ENCODE results near the gene ZNF385B.

The ZNF385B gene

GRCh38 chr2:179818546-179818945, 42.9 kb downstream of the ZNF385B start:
- no peak for TF ChIP-seq CTCF (IDR thresholded peaks at IDR 0.05; ENCODE audit: extremely low read depth, missing control alignments)
- DNase-seq (ENCODE audit: low spot score), result no peak

- no peak for DNase-seq (ENCODE audit: low spot score)
- no peak for TF ChIP-seq CTCF (IDR thresholded peaks at IDR 0.05; ENCODE audit: extremely low read depth, missing control alignments)
Observed at GRCh38 chr2:179817181-179817841, 44.1 kb downstream of the ZNF385B start.

GRCh38 chr2:179814050-179814449, 47.4 kb downstream of the ZNF385B start:
- no peak for TF ChIP-seq CTCF (IDR thresholded peaks at IDR 0.05; ENCODE audit: extremely low read depth, missing control alignments)
- no peak for DNase-seq (ENCODE audit: low spot score)

GRCh38 chr2:179812501-179812900, 48.9 kb downstream of the ZNF385B start:
- no peak for TF ChIP-seq CTCF (IDR thresholded peaks at IDR 0.05; ENCODE audit: extremely low read depth, missing control alignments)
- no peak for DNase-seq (ENCODE audit: low spot score)

- TF ChIP-seq CTCF (IDR thresholded peaks at IDR 0.05; ENCODE audit: extremely low read depth, missing control alignments), result no peak
Observed at GRCh38 chr2:179811042-179811441, 50.4 kb downstream of the ZNF385B start.

GRCh38 chr2:179809606-179810005, 51.8 kb downstream of the ZNF385B start:
- no peak for TF ChIP-seq CTCF (IDR thresholded peaks at IDR 0.05; ENCODE audit: extremely low read depth, missing control alignments)
- DNase-seq (ENCODE audit: low spot score), result no peak

More at GRCh38 chr2:179811042-179811441, 50.4 kb downstream of the ZNF385B start:
- no peak for DNase-seq (ENCODE audit: low spot score)

- TF ChIP-seq CTCF (IDR thresholded peaks at IDR 0.05; ENCODE audit: extremely low read depth, missing control alignments), result no peak
- DNase-seq (ENCODE audit: low spot score), result no peak
Observed at GRCh38 chr2:179805001-179805400, 56.4 kb downstream of the ZNF385B start.

Measured in GM20000 (cell line).